ENCODE data around the gene GMDS. TPM values are rescaled to one million over a fixed set of nuclear protein-coding genes. Genes with fewer than 3 reads are reported as not detected.
A peak's percentile ranks its signal among the peaks of the same experiment; 100 is the strongest.

GMDS gene
- total RNA-seq, 2 donors from 2014 or later = 19.6 to 36.3 TPM

- no peaks in the 10 kb centered on the region for H3K27me3 Mint-ChIP-seq
- H3K4me1 Mint-ChIP-seq = no peaks in the 10 kb centered on the region
- H3K9me3 Mint-ChIP-seq = no peaks in the 10 kb centered on the region
- H3K27ac Mint-ChIP-seq = no peak overlapping the region
- H3K36me3 Mint-ChIP-seq (ENCODE audit: low read depth) = no peaks in the 10 kb centered on the region
- no peak for ATAC-seq (replicated peaks)
- no peak overlapping the region for H3K4me3 Mint-ChIP-seq
Measured at GRCh38 chr6:1780251-1780867, 465.0 kb downstream of the GMDS start.

GRCh38 chr6:1778686-1779235 is 466.6 kb downstream of the GMDS start:
- Mint-ChIP-seq H3K27me3 (no peaks in the 10 kb centered on the region), H3K4me1 (no peaks in the 10 kb centered on the region), H3K36me3 (ENCODE audit: low read depth) (no peaks in the 10 kb centered on the region), H3K9me3 (no peaks in the 10 kb centered on the region), H3K4me3 (no peak overlapping the region), H3K27ac (no peak overlapping the region)
- no peak for ATAC-seq (replicated peaks)

DNA sequence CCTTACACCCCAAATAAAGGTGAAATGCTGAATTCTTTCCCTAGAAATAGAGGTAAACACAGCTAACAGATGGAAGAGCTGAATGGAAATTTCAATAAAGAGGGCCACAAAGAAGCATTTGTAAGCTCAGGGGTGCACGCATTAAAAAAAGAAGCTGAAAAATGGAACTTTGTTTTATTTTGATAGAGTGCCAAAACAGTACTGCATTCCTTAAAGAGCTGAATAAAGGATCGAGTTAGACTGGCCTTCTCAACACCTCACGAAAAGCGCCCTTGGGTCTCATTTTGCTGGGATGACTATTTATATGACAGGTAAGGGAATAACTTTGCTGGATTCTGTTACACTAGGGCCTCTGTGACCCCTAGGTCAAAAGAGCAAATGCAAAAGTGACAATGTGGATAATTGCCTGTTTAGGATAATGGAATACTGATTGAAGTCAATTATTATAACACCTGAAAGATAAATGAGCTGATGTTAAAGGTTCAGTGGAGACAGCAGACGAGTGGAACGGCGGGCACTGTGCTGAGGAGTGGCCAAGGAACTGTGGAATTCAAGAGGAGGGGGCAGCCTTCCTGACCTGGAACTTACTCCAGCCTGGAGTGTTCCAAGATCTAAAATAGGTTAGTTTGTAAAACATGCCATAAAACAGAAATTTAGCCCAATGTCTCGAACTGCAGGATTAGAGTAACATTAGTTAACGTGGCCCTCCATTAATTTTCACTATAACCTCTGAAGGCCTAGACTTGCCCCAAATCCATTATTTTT is 467.3 kb downstream of the GMDS start:
- no peak for ATAC-seq (replicated peaks)
- Mint-ChIP-seq H3K27me3 (no peaks in the 10 kb centered on the region), H3K9me3 (no peaks in the 10 kb centered on the region), H3K27ac (no peak overlapping the region), H3K4me1 (peaks cover 4% of the 10 kb centered on the region), H3K36me3 (ENCODE audit: low read depth) (no peaks in the 10 kb centered on the region), H3K4me3 (no peak overlapping the region)

DNA sequence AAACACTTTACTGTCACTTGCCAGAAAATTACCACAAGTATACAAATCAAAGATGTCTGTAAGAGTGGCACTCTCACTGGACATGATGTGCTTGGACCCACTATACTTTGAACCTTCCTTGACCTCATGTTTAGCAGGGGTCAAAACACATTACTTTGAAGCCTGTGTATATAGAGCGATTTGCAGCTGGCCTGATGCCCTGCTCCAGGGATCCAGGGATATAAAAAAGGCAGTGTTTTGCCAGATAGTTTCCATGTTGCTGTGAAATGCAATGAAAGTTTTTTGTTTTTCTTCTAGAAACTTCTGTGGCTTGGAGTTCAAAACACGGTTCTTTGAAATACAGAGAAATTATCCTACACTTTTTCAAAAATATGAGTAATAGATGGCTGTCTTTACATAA is 470.0 kb downstream of the GMDS start:
- Mint-ChIP-seq H3K4me1 (peaks cover 16% of the 10 kb centered on the region), H3K4me3 (no peak overlapping the region), H3K36me3 (ENCODE audit: low read depth) (no peaks in the 10 kb centered on the region), H3K27me3 (no peaks in the 10 kb centered on the region), H3K27ac (no peak overlapping the region), H3K9me3 (no peaks in the 10 kb centered on the region)
- ATAC-seq (replicated peaks) = no peak

- no peaks in the 10 kb centered on the region for H3K36me3 Mint-ChIP-seq (ENCODE audit: low read depth)
- no peak overlapping the region for H3K4me3 Mint-ChIP-seq
- H3K27me3 Mint-ChIP-seq = no peaks in the 10 kb centered on the region
- peaks cover 21% of the 10 kb centered on the region for H3K4me1 Mint-ChIP-seq
- no peak overlapping the region for H3K27ac Mint-ChIP-seq
- no peaks in the 10 kb centered on the region for H3K9me3 Mint-ChIP-seq
- ATAC-seq (replicated peaks) = no peak
Measured at GRCh38 chr6:1774226-1774915, 471.0 kb downstream of the GMDS start.

GRCh38 chr6:1773700-1774099 is 471.7 kb downstream of the GMDS start:
- H3K4me1 Mint-ChIP-seq = peaks cover 21% of the 10 kb centered on the region
- no peaks in the 10 kb centered on the region for H3K27me3 Mint-ChIP-seq
- H3K36me3 Mint-ChIP-seq (ENCODE audit: low read depth) = no peaks in the 10 kb centered on the region
- no peaks in the 10 kb centered on the region for H3K9me3 Mint-ChIP-seq
- ATAC-seq (replicated peaks) = no peak
- no peak overlapping the region for H3K27ac Mint-ChIP-seq
- H3K4me3 Mint-ChIP-seq = no peak overlapping the region

- Mint-ChIP-seq H3K9me3 (no peaks in the 10 kb centered on the region), H3K27me3 (no peaks in the 10 kb centered on the region), H3K36me3 (ENCODE audit: low read depth) (no peaks in the 10 kb centered on the region), H3K4me1 (peaks cover 26% of the 10 kb centered on the region), H3K27ac (peak overlapping the region; percentile 4), H3K4me3 (no peak overlapping the region)
- peak; percentile 94 for ATAC-seq (replicated peaks)
Measured at GRCh38 chr6:1770968-1771723, 474.3 kb downstream of the GMDS start.

- H3K27ac Mint-ChIP-seq = peak overlapping the region; percentile 28
Measured at GRCh38 chr6:1770435-1770843, 475.0 kb downstream of the GMDS start.

GRCh38 chr6:1767481-1768246 is 477.7 kb downstream of the GMDS start:
- Mint-ChIP-seq H3K36me3 (ENCODE audit: low read depth) (no peaks in the 10 kb centered on the region), H3K4me1 (peaks cover 22% of the 10 kb centered on the region), H3K27me3 (no peaks in the 10 kb centered on the region), H3K9me3 (no peaks in the 10 kb centered on the region), H3K4me3 (no peak overlapping the region), H3K27ac (no peak overlapping the region)
- ATAC-seq (replicated peaks) = no peak

More at GRCh38 chr6:1770435-1770843, 475.0 kb downstream of the GMDS start:
- peaks cover 26% of the 10 kb centered on the region for H3K4me1 Mint-ChIP-seq
- H3K4me3 Mint-ChIP-seq = peak overlapping the region; percentile 38
- ATAC-seq (replicated peaks) = peak; percentile 74
- H3K36me3 Mint-ChIP-seq (ENCODE audit: low read depth) = no peaks in the 10 kb centered on the region
- H3K27me3 Mint-ChIP-seq = no peaks in the 10 kb centered on the region
- no peaks in the 10 kb centered on the region for H3K9me3 Mint-ChIP-seq

GRCh38 chr6:1766654-1767053 is 478.8 kb downstream of the GMDS start:
- H3K4me3 Mint-ChIP-seq = no peak overlapping the region
- peaks cover 20% of the 10 kb centered on the region for H3K4me1 Mint-ChIP-seq
- H3K27ac Mint-ChIP-seq = no peak overlapping the region
- H3K27me3 Mint-ChIP-seq = no peaks in the 10 kb centered on the region
- no peaks in the 10 kb centered on the region for H3K9me3 Mint-ChIP-seq
- no peaks in the 10 kb centered on the region for H3K36me3 Mint-ChIP-seq (ENCODE audit: low read depth)
- no peak for ATAC-seq (replicated peaks)

DNA sequence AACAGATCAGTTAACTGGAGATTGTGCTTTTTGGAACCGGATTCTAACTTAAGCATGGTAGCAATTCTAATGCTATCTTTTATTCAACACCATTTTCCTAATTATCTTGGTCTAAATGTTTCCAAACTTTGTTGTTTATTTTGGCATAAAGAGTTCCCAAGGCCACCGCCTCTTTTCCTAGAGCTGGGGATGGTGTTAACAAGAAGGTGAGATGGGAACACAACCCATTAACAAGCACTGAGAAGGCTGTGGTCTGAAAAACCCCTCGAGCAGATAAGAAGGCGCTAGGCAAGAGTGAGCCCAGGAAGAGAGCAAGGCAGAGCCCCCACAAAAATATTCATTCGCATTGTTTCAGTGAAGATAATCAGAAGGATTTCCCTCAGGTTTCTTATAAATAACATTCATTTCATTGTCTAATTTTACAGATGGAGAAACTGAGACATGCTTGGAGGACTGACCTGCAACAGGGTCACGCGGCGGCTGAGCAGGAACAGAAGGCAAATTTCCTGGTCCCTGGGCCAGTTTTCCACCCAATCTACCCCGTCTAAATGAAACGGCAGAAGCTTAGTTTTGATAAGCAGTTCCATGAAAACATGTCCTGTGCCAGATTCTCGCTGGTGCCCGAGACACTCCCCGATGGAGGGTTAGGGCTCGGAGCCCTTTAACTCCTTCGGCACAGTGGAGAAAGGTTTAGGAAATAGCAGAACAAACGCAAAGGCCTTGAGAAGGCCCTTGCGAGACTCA is 480.1 kb downstream of the GMDS start:
- no peaks in the 10 kb centered on the region for H3K36me3 Mint-ChIP-seq (ENCODE audit: low read depth)
- H3K9me3 Mint-ChIP-seq = no peaks in the 10 kb centered on the region
- ATAC-seq (replicated peaks) = no peak
- no peak overlapping the region for H3K4me3 Mint-ChIP-seq
- H3K27ac Mint-ChIP-seq = no peak overlapping the region
- H3K27me3 Mint-ChIP-seq = no peaks in the 10 kb centered on the region
- peaks cover 9% of the 10 kb centered on the region for H3K4me1 Mint-ChIP-seq

DNA sequence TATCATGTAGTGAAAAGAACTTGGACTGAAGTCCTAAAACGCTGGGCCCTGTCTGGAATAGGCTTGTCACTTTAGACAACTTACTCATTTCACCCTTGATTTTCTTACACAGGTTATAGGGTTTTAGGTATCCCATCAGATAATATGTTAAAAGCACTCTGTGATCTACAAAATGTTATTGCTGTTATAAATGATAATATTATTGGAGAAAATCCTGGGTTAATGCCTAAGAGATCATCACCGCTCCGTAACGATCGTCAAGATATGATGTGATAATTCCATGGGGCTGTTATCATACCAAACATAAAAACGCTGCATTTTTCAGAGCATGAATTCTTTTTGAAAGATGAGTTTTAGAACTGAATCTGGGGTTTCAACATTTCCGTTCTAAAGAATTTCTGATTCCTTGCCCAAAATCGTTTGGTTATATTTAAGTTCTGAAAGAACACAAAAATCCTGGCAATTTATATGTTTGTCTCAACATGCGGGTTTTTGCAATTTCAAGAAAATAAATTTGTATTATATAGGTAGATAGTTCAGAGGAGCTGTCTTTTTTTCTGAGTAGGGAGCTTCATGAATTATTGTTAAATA is 480.9 kb downstream of the GMDS start:
- Mint-ChIP-seq H3K4me3 (no peak overlapping the region), H3K36me3 (ENCODE audit: low read depth) (no peaks in the 10 kb centered on the region), H3K9me3 (no peaks in the 10 kb centered on the region), H3K27ac (no peak overlapping the region), H3K4me1 (peaks cover 5% of the 10 kb centered on the region), H3K27me3 (no peaks in the 10 kb centered on the region)
- no peak for ATAC-seq (replicated peaks)

GRCh38 chr6:1763404-1763803 is 482.0 kb downstream of the GMDS start:
- no peaks in the 10 kb centered on the region for H3K27me3 Mint-ChIP-seq
- no peak for ATAC-seq (replicated peaks)
- H3K4me3 Mint-ChIP-seq = no peak overlapping the region
- H3K36me3 Mint-ChIP-seq (ENCODE audit: low read depth) = no peaks in the 10 kb centered on the region
- H3K27ac Mint-ChIP-seq = no peak overlapping the region
- H3K4me1 Mint-ChIP-seq = peaks cover 5% of the 10 kb centered on the region
- H3K9me3 Mint-ChIP-seq = no peaks in the 10 kb centered on the region
